HuH-7.5 (cell line): ENCODE measurements around the gene APOM.
A peak's percentile ranks its signal among the peaks of the same experiment; 100 is the strongest.

Experiments used
- DNase-seq: peaks from one replicate; pipeline ENCODE4 v3.0.0; 2011; ENCODE audit warnings: low spot score

Gene APOM

GRCh38 chr6:31655349-31656237 is at the start of gene APOM:
Gene APOM (plus strand): TSS chr6:31655894. CDS start chr6:31655967, 73 bp downstream.
- DNase-seq = peak; percentile 63

GRCh38 chr6:31607317-31607716 is 48.4 kb upstream of the APOM start:
- DNase-seq = no peak

- no peak for DNase-seq
Measured at GRCh38 chr6:31609519-31610406, 45.9 kb upstream of the APOM start.

- no peak for DNase-seq
Measured at GRCh38 chr6:31610968-31611367, 44.7 kb upstream of the APOM start.

- DNase-seq = no peak
Measured at GRCh38 chr6:31614075-31614619, 41.5 kb upstream of the APOM start.

- DNase-seq = no peak
Measured at GRCh38 chr6:31614684-31615578, 40.8 kb upstream of the APOM start, which contains the start of gene AIF1. Gene AIF1 (plus strand): TSS chr6:31615234. CDS start chr6:31615330, 96 bp downstream.

GRCh38 chr6:31615748-31616147 is 39.9 kb upstream of the APOM start:
- no peak for DNase-seq

- DNase-seq = no peak
Measured at GRCh38 chr6:31617010-31617409, 38.7 kb upstream of the APOM start.

- DNase-seq = peak; percentile 89
Measured at GRCh38 chr6:31619805-31620585, 35.7 kb upstream of the APOM start.

- peak; percentile 76 for DNase-seq
Measured at GRCh38 chr6:31620586-31621319, 34.9 kb upstream of the APOM start, which contains the start of gene PRRC2A. Gene PRRC2A (plus strand): TSS chr6:31620715. CDS start chr6:31622790, 2,075 bp downstream.

- DNase-seq = no peak
Measured at GRCh38 chr6:31621320-31621939, 34.3 kb upstream of the APOM start.

- no peak for DNase-seq
Measured at GRCh38 chr6:31621991-31622390, 33.7 kb upstream of the APOM start.

GRCh38 chr6:31622684-31623091 is 33.0 kb upstream of the APOM start:
- no peak for DNase-seq

- DNase-seq = no peak
Measured at GRCh38 chr6:31624070-31624469, 31.6 kb upstream of the APOM start.

GRCh38 chr6:31626952-31627351 is 28.7 kb upstream of the APOM start:
- no peak for DNase-seq

- no peak for DNase-seq
Measured at GRCh38 chr6:31627690-31628287, 27.9 kb upstream of the APOM start.

- no peak for DNase-seq
Measured at GRCh38 chr6:31629014-31629413, 26.7 kb upstream of the APOM start.

- DNase-seq = no peak
Measured at GRCh38 chr6:31630177-31630934, 25.3 kb upstream of the APOM start.
